Upper lobe of left lung (tissue), 6 donors: ENCODE data around the gene LRCOL1. TPM values are rescaled to one million over a fixed set of nuclear protein-coding genes. Genes with fewer than 3 reads are reported as not detected.

Experiments
- ATAC-seq, 2 donors: fragments of 200-7000 bp; cut with Tn5 transposase; one replicate each; pipeline ENCODE4 v1.9.1; 2022; ENCODE audit warnings: mild to moderate bottlenecking in 2 of 2, moderate library complexity in 2 of 2; ENCODE audit not compliant: low FRiP score in 2 of 2
- DNase-seq, 2 donors: peaks; one replicate each; pipeline ENCODE4 v3.0.0-alpha.2; 2019 to 2020
- H3K27ac ChIP-seq, 4 donors: fragments of 200-600 bp; sonication (generic); one replicate each; pipeline ENCODE4 v1.5.1; 2016 to 2019
- H3K27me3 ChIP-seq, 4 donors: fragments of 200-600 bp; sonication (generic); one replicate each; pipeline ENCODE4 v1.5.1; 2017 to 2019
- H3K36me3 ChIP-seq, 4 donors: fragments of 200-600 bp; sonication (generic); one replicate each; pipeline ENCODE4 v1.5.1; 2016 to 2019
- H3K4me1 ChIP-seq, 4 donors: fragments of 200-600 bp; sonication (generic); one replicate each; pipeline ENCODE4 v1.5.1; 2018 to 2019
- H3K4me3 ChIP-seq, 4 donors: fragments of 200-600 bp; sonication (generic); one replicate each; pipeline ENCODE4 v1.5.1; 2017 to 2019; ENCODE audit warnings: mild to moderate bottlenecking in 2 of 4, moderate library complexity in 1 of 4
- H3K9me3 ChIP-seq, 4 donors: fragments of 200-600 bp; sonication (generic); one replicate each; pipeline ENCODE4 v1.5.1; 2018 to 2019
- CTCF ChIP-seq, 6 experiments: fragments of 450-650 bp in 4 of 6; fragments of 200-600 bp in 2 of 6; sonication (generic) in 2 of 6; IDR thresholded peaks; one replicate each; pipeline ENCODE4 v1.5.1; 2016 to 2019; ENCODE audit warnings: antibody characterized with exemption in 6 of 6
- EP300 ChIP-seq, 4 donors: sonication (generic); formaldehyde crosslinking; IDR thresholded peaks; one replicate each; pipeline ENCODE4 v1.5.1; 2017; ENCODE audit warnings: antibody characterized with exemption in 4 of 4, control low read depth in 2 of 4
- POLR2A ChIP-seq, 4 donors: fragments of 450-650 bp; IDR thresholded peaks; one replicate each; pipeline ENCODE4 v1.5.1; 2016 to 2017; ENCODE audit warnings: antibody characterized with exemption in 4 of 4, mild to moderate bottlenecking in 2 of 4
- POLR2AphosphoS5 ChIP-seq, 2 donors: sonication (generic); formaldehyde crosslinking; IDR thresholded peaks; one replicate each; pipeline ENCODE4 v1.5.1; 2017; ENCODE audit warnings: antibody characterized with exemption in 2 of 2
- WGBS, 2 donors: methylation state at CpG; one replicate each; pipeline ENCODE4 v1.1.5; 2017 to 2018; 5-methylcytosine and 5-hydroxymethylcytosine counted together
- total RNA-seq, 6 donors: library from RNA; depleted of rRNA in 4 of 6; stranded (reverse); fragments of >200 nt in 4 of 6; gene quantifications; one replicate each; pipeline versions ENCODE4 v1.1.0 to v1.2.1, GENCODE V29; 2016 to 2021
- donor health status: DM: no; HTN: no; CAD: no; lungs with moderate emphysema.
- donor health status: DM: no; HTN: yes; CAD: no; lungs with severe emphysema.

Gene LRCOL1
- total RNA-seq, 6 donors from 2014 or later = 0.92 to 3.7 TPM; not detected in 4

GRCh38 chr12:132625731-132626430 is 15.5 kb upstream of the LRCOL1 start:
- WGBS, 2 donors = 96 to 100% methylated on average over 18 to 24 of the region's 24 CpGs
- no peak for DNase-seq

GRCh38 chr12:132624910-132625630 is 14.7 kb upstream of the LRCOL1 start:
- no peak for TF ChIP-seq CTCF (IDR thresholded peaks at IDR 0.05)
- no peak for TF ChIP-seq EP300 (IDR thresholded peaks at IDR 0.05)
- no peak for TF ChIP-seq POLR2AphosphoS5 (IDR thresholded peaks at IDR 0.05)
- no peak for TF ChIP-seq POLR2A (IDR thresholded peaks at IDR 0.05)
- no peak for ATAC-seq
- H3K4me1 ChIP-seq = peaks cover 4 to 16% (median 9%) of the 10 kb centered on the region in 4 donors
- no peak overlapping the region for H3K4me3 ChIP-seq
- H3K27ac ChIP-seq = no peak overlapping the region
- H3K36me3 ChIP-seq = peaks cover 5 to 33% (median 24%) of the 10 kb centered on the region in 4 donors
- H3K27me3 ChIP-seq = peaks cover 0 to under 1% (median under 1%) of the 10 kb centered on the region in 4 donors
- H3K9me3 ChIP-seq = no peaks in the 10 kb centered on the region
- DNase-seq = peak in 1 of 2 donors; percentile 78
- 91 to 97% methylated on average over 27 to 32 of the region's 32 CpGs for WGBS, 2 donors

More at GRCh38 chr12:132625731-132626430, 15.5 kb upstream of the LRCOL1 start:
- TF ChIP-seq POLR2A (IDR thresholded peaks at IDR 0.05) (no peak), CTCF (IDR thresholded peaks at IDR 0.05) (no peak), POLR2AphosphoS5 (IDR thresholded peaks at IDR 0.05) (no peak), EP300 (IDR thresholded peaks at IDR 0.05) (no peak)
- Histone ChIP-seq H3K27me3 (no peaks in the 10 kb centered on the region), H3K4me1 (peaks cover 4 to 16% (median 9%) of the 10 kb centered on the region in 4 donors), H3K36me3 (peaks cover 5 to 36% (median 29%) of the 10 kb centered on the region in 4 donors), H3K4me3 (no peak overlapping the region), H3K27ac (no peak overlapping the region), H3K9me3 (no peaks in the 10 kb centered on the region)
- ATAC-seq = no peak

GRCh38 chr12:132624186-132624855 is 13.9 kb upstream of the LRCOL1 start:
- TF ChIP-seq POLR2AphosphoS5 (IDR thresholded peaks at IDR 0.05) (no peak), CTCF (IDR thresholded peaks at IDR 0.05) (no peak), POLR2A (IDR thresholded peaks at IDR 0.05) (no peak), EP300 (IDR thresholded peaks at IDR 0.05) (no peak)

GRCh38 chr12:132623072-132623869 is 12.9 kb upstream of the LRCOL1 start:
- ATAC-seq (no peak), DNase-seq (no peak)
- H3K27me3 ChIP-seq = peaks cover 0 to 19% (median 7%) of the 10 kb centered on the region in 4 donors
- peak overlapping the region in 2 of 4 donors; percentile 5 to 52 for H3K27ac ChIP-seq
- H3K4me3 ChIP-seq = no peak overlapping the region
- H3K36me3 ChIP-seq = peaks cover 5 to 26% (median 20%) of the 10 kb centered on the region in 4 donors
- H3K9me3 ChIP-seq = no peaks in the 10 kb centered on the region
- peaks cover 6 to 27% (median 13%) of the 10 kb centered on the region in 4 donors for H3K4me1 ChIP-seq
- WGBS, 2 donors = 82 to 83% methylated on average over 11 to 22 of the region's 25 CpGs
- no peak for TF ChIP-seq POLR2AphosphoS5 (IDR thresholded peaks at IDR 0.05)
- no peak for TF ChIP-seq CTCF (IDR thresholded peaks at IDR 0.05)
- TF ChIP-seq EP300 (IDR thresholded peaks at IDR 0.05) = no peak
- TF ChIP-seq POLR2A (IDR thresholded peaks at IDR 0.05) = no peak

More at GRCh38 chr12:132624186-132624855, 13.9 kb upstream of the LRCOL1 start:
- Histone ChIP-seq H3K9me3 (no peaks in the 10 kb centered on the region), H3K4me1 (peaks cover 4 to 18% (median 9%) of the 10 kb centered on the region in 4 donors), H3K27ac (no peak overlapping the region), H3K27me3 (peaks cover 0 to 8% (median 3%) of the 10 kb centered on the region in 4 donors), H3K36me3 (peaks cover 5 to 26% (median 21%) of the 10 kb centered on the region in 4 donors), H3K4me3 (no peak overlapping the region)
- no peak for ATAC-seq
- WGBS, 2 donors = 94 to 97% methylated on average over 12 to 22 of the region's 22 CpGs
- DNase-seq = no peak
